ENCODE measurements around the gene MED14.

The MED14 gene

DNA sequence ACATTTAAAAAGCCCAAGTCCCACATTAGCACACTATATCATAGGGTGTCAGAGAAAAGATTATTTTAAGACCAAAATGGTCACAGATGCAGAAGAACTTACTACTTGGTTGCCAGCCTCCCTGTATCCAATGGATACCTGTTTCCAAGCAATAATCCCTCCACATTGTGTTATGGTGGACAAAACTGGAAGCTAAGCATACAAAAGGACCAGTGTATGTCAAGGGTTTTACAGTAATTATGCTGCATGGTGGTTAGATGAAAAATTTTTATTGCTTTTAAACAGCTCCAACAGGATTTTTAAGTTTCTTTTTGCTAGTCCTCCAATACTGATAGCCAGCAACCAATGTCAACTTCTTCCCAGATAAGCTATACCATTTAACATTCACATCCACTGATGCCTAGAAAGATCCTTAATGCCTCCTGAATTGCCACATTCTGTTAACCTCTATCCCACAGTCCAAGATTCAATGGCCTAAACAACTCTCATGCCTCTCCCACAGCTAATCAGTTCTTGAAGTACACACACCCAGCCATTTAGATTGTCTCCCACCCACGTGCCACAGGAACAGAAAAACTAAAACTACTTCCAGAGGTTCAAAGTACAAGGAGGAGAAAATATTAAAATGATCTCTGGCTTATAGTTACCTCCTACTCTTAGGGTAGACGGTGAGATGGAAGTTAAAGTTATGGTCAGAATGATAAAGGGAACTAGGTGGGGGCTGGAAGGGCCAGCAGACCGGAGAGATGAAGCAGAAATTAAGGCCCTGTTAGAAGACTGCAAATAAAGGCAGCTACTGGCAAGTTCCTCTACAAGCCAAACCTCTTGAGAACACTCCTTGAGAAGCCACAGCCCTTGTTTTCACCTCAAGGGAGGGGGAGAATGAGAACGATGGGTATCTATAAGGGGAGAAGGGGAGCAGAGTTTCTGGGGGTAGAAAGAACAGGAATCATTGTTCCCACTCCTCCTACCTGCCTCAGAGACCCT is 5.5 kb downstream of the MED14 start:
- no peak for DNase-seq

- no peak for DNase-seq
Observed at GRCh38 chrX:40727581-40728252, 7.6 kb downstream of the MED14 start.

DNA sequence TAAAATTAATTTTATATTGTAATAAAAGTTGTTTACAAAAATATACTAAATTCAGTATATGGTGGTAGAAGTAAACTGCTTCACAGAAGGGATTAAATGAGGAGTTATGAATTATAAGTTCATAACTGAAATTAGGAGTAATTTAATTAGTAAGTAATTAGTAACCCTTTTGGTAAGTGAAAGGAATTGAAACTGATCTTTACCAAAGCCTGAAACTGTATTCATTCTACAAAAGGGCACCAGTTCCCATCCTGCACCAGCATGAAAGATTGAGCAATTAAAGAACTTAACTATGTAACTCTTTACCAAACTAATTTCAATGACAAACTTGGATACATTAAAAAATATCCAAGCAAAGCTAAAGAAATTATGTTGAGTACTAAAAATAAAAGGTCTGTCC is 8.2 kb downstream of the MED14 start:
- no peak for DNase-seq

GRCh38 chrX:40722930-40723329 is 12.4 kb downstream of the MED14 start:
- no peak for DNase-seq

GRCh38 chrX:40721489-40722106 is 13.7 kb downstream of the MED14 start:
- DNase-seq = peak; percentile 0

GRCh38 chrX:40720792-40721191 is 14.6 kb downstream of the MED14 start:
- DNase-seq = no peak

DNA sequence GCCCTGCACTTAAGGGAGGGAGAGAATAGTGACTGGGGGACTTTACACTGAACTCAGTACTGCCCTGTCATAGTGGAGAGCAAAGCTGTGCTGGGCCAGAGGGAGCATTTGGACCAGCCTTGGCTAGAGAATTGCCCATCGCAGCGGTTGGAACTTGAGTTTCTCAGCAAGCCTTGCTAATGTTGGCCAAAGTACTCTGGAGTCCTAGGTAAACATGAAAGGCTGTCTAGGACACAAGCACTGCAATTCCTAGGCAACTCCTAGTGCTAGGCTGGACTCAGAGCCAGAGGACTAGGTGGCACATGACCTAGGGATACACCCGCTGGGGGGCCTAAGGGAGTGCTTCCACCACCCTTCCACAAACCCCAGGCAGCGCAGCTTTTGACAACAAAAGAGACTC is 15.0 kb downstream of the MED14 start:
- no peak for DNase-seq

- DNase-seq = peak; percentile 18
Observed at GRCh38 chrX:40719731-40720130, 15.6 kb downstream of the MED14 start.

- peak; percentile 79 for DNase-seq
Observed at GRCh38 chrX:40719218-40719617, 16.1 kb downstream of the MED14 start.

DNA sequence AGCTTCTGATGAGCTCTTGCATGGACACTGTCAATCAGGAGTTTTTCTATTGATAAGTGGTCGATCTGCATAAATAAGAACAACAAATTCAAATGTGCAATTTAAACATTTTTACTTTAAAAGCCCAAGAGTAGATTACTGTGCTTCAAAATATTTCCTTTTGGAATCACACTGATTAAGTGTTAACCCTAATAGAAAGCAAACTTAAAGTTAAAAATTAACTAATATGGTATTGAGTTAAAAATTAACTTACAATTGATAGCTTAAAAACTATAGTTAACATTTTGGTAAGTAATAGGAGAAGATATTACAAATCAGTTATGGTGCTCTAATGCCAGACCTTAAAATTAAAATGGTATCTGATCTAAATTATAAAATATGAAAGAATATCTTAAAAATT is 25.9 kb downstream of the MED14 start:
- DNase-seq = no peak

GRCh38 chrX:40705658-40706312 is 29.6 kb downstream of the MED14 start:
- DNase-seq = no peak

DNA sequence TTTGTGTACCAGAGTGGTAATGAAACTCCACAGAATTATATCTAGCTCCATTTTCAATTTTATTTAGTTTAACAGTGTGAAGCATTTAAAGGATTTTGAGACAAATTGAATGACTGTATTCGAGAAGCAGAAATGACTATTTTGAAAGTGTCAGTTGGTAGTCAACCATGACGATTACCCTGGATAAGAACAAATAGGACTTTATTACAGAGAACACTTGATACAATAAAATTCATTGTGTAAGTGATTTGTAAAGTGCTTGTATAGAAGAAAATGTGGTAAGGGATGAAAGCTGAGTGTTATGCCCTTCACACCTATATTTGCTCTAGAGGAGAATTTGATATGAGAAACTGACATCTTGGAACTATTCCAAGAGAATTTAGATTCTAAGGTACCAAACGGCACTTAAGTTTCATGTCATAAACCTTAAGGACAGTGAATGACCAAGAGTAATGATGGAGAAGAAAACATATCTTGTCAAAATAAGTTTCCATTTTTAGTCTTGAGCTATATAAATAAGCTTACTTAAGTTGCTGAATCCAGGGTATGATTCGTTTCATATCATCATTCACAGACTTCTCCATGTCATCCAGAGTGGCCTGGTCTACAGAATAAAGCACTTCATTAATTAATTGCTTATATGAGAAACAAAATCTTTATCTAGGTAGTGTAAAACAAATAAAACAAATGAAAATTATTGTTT is 34.6 kb downstream of the MED14 start:
- DNase-seq = no peak

GRCh38 chrX:40698851-40699250 is 36.5 kb downstream of the MED14 start:
- no peak for DNase-seq

DNA sequence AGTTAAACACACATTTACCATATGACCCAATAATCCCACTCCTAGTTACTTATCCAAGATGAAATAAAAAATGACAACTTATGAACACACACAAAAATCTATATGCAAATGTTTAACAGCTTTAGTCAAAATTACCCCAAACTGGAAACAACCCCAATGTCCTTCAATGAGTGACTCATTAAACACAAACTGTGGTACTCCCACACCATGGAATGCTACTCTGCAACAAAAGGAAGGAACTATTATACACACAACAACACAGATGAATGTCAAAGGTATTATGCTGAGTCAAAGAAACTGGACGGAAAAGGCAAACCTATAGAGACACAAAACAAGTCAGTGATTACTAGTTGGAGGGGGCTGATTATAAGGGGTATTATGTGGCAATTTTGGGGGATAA is 40.5 kb downstream of the MED14 start:
- DNase-seq = peak; percentile 3

DNA sequence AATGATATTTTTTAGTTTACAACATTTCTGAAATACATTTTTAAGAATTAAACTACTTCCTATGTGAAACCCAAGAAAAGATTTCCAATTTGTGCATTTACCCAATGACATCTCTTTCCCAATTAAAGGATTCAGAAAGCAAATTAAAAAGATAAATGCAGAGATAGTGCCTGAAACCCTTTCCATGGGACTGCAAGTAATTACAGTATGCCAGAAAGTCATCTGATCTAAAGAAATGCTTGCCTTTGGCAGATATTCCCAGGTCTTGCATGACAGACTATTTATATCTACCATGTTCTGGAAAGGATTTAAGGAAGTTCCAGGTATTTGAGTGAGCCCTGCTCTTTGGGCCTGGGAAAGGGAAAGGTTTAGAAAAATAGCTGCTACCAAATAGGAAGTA is 46.4 kb downstream of the MED14 start:
- no peak for DNase-seq

- DNase-seq = no peak
Observed at GRCh38 chrX:40687169-40687568, 48.2 kb downstream of the MED14 start.

DNA sequence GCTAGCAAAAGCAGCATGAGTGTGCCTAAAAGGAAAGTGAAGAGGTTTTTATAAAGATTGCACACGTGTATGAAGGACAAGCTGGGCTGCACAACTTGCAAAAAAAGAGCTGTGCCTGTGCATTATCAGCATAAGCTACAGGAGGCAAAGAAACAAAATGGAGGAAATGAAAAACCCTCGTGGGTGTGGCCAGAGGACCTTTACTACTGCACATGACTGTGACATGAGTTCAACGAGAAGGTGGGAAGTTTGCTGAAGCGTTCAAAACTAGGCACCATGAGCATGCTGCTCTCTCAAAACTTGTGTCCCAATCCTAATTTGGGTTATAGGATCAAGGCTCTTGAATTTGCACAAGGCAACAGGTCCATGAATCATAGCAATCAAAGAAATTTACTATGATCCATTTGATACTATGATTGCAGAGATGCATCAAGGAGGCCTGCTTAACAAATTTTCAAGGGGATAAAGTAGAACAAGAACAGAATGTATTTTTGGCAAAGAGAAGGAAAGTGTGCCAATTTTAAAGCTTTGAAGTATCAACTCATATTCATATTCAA is 49.9 kb downstream of the MED14 start:
- no peak for DNase-seq

GRCh38 chrX:40684092-40684491 is 51.2 kb downstream of the MED14 start:
- DNase-seq = no peak

- DNase-seq = no peak
Observed at GRCh38 chrX:40683245-40683644, 52.1 kb downstream of the MED14 start.

DNA sequence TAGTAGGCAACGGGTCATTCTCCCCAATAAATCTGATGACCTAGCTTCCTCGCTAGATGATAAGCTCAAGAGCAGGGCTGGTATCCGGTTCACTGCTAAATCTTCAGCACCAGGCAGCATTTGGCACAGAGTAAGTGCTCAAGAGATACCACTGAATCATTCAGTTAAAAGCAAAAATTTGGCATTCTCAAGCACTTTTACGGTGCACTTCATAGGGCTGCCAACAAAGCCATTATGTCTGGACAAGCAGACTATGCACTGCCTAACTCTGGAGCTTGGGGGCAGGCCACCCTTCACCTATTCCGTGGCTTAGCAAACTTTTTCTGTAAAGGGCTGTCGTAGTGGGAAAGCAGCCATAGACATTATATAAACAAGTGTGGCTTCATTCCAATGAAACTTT is 64.2 kb downstream of the MED14 start:
- DNase-seq = no peak

DNA sequence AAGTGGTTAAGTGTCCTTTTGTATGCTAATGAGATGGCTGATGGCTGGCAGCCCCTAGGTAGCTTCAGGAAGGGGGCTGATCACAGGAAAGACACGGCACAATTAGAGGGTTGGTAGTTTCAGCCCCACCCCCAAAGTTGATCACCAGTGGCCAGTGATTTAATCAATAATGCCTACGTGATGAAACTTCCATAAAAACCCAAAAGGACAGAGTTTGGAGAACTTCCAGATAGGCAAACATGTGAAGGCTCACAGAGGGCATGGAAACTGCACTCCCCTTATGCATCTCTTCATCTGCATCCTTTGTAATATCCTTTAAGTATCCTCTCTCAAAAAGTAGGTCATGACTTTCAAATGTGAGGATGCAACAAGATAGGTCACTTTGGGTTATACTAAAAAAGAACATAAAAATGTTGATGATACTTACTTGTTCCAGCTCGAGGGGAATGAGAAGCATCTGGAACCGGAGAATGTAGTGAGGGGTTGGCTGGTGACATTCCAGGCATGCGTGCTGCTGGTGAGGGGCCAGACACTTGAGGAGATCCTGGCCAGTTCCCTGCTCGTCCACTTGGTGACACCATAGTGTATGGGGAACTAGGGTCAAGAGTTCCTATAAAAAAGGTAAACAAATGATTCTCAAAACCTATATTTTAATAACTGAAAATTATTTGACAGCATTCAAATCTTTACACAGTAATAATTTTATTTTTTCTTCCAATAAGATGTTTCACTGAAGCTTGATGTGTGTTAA is 71.3 kb downstream of the MED14 start:
- DNase-seq = peak; percentile 30
